B cell (primary cell): ENCODE results near the gene MT1M. TPM values are rescaled to one million over a fixed set of nuclear protein-coding genes. Genes with fewer than 3 reads are reported as not detected.

Source experiments
- ATAC-seq: fragments of 200-7000 bp; cut with Tn5 transposase; one replicate; pipeline ENCODE4 v1.10.0; 2021; ENCODE audit warnings: low read depth, mild to moderate bottlenecking, moderate number of reproducible peaks, moderate library complexity
- CTCF ChIA-PET: fragments of 350-600 bp; sonication (Branson Sonifier 250); formaldehyde crosslinking; loops from one replicate; lab custom pipeline; 2021; ENCODE audit warnings: antibody characterized with exemption, inconsistent platforms; lab: Charles Lee
- POLR2A ChIA-PET: fragments of 350-600 bp; sonication (Branson Sonifier 250); formaldehyde crosslinking; loops from one replicate; lab custom pipeline; 2021; ENCODE audit warnings: antibody characterized with exemption; lab: Charles Lee
- DNase-seq: peaks from one replicate; pipeline ENCODE4 v3.0.0; 2013
- H2AFZ ChIP-seq: 2 replicates; pipeline ENCODE4 v1.6.1; 2012; ENCODE audit warnings: mild to moderate bottlenecking, low read depth, low read length; ENCODE audit not compliant: insufficient read depth, poor library complexity, severe bottlenecking
- H3K27ac ChIP-seq, 2 donors: 1 replicate in 1 of 2; 2 replicates in 1 of 2; pipeline ENCODE4 v1.5.1; 2012 to 2013; ENCODE audit warnings: low read length in 2 of 2, mild to moderate bottlenecking in 2 of 2, moderate library complexity in 1 of 2
- H3K27me3 ChIP-seq, 4 experiments: fragments of 200-600 bp in 1 of 4; sonication (generic) in 1 of 4; replicated peaks in 1 of 4; 1 replicate in 2 of 4; 2 replicates in 2 of 4; pipeline versions ENCODE4 v1.6.1 to v1.7.0; 2013 to 2016; ENCODE audit warnings: low read length in 3 of 4, mild to moderate bottlenecking in 2 of 4, mixed read lengths in 1 of 4, moderate library complexity in 1 of 4; ENCODE audit not compliant: insufficient read depth in 4 of 4, control insufficient read depth in 3 of 4; ENCODE audit errors: control extremely low read depth in 1 of 4
- H3K36me3 ChIP-seq, 2 experiments: replicated peaks in 1 of 2; 1 replicate in 1 of 2; 2 replicates in 1 of 2; pipeline versions ENCODE4 v1.6.1 to v1.7.1; 2013; ENCODE audit warnings: low read length in 1 of 2; ENCODE audit not compliant: insufficient read depth in 2 of 2, control insufficient read depth in 1 of 2; ENCODE audit errors: control extremely low read depth in 1 of 2, extremely low read depth in 1 of 2
- H3K4me1 ChIP-seq, 2 donors: fragments of 200-600 bp in 1 of 2; sonication (generic) in 1 of 2; 1 replicate in 1 of 2; 2 replicates in 1 of 2; pipeline versions ENCODE4 v1.5.1 to v1.6.1; 2013 to 2017; ENCODE audit warnings: low read length in 2 of 2; ENCODE audit not compliant: control insufficient read depth in 2 of 2, insufficient read depth in 2 of 2
- H3K4me2 ChIP-seq: replicated peaks from 2 replicates; pipeline ENCODE3; 2012; ENCODE audit warnings: mild to moderate bottlenecking, low read depth, low read length; ENCODE audit not compliant: poor library complexity, severe bottlenecking
- H3K4me3 ChIP-seq, 5 experiments: fragments of 200-600 bp in 1 of 5; sonication (generic) in 1 of 5; 1 replicate in 3 of 5; 2 replicates in 2 of 5; pipeline versions ENCODE4 v1.5.1 to v1.7.0; 2011 to 2016; ENCODE audit warnings: low read length in 4 of 5, mild to moderate bottlenecking in 4 of 5, low read depth in 2 of 5, control low read depth in 1 of 5, moderate library complexity in 1 of 5; ENCODE audit not compliant: insufficient read depth in 1 of 5; ENCODE audit errors: control extremely low read depth in 1 of 5, extremely low read depth in 1 of 5
- H3K79me2 ChIP-seq: fragments of 200-600 bp; sonication (generic); one replicate; pipeline ENCODE4 v1.6.0; 2016; ENCODE audit warnings: low read length; ENCODE audit not compliant: control insufficient read depth, insufficient read depth
- H3K9ac ChIP-seq: fragments of 200-600 bp; sonication (generic); 2 replicates; pipeline ENCODE4 v1.6.1; 2017; ENCODE audit warnings: mild to moderate bottlenecking, low read length, moderate library complexity
- H3K9me3 ChIP-seq, 3 donors: one replicate each; pipeline versions ENCODE4 v1.6.1 to v1.7.1; 2013; ENCODE audit warnings: low read length in 2 of 3; ENCODE audit not compliant: control insufficient read depth in 2 of 3, insufficient read depth in 1 of 3; ENCODE audit errors: control extremely low read depth in 1 of 3
- H4K20me1 ChIP-seq: 2 replicates; pipeline ENCODE4 v1.6.0; 2012; ENCODE audit warnings: mild to moderate bottlenecking, low read length; ENCODE audit not compliant: insufficient read depth, control insufficient read depth, poor library complexity, severe bottlenecking
- H3K27ac Mint-ChIP-seq: one replicate; pipeline ENCODE4 v1.8.0; 2021; ENCODE audit warnings: mixed read lengths
- H3K27me3 Mint-ChIP-seq: one replicate; pipeline ENCODE4 v1.8.0; 2021; ENCODE audit warnings: mixed read lengths
- H3K4me1 Mint-ChIP-seq: one replicate; pipeline ENCODE4 v1.8.0; 2021; ENCODE audit warnings: mixed read lengths
- H3K4me3 Mint-ChIP-seq: one replicate; pipeline ENCODE4 v1.8.0; 2021; ENCODE audit warnings: mixed read lengths
- H3K9me3 Mint-ChIP-seq: one replicate; pipeline ENCODE4 v1.8.0; 2022; ENCODE audit warnings: mixed read lengths; ENCODE audit not compliant: insufficient read depth
- CTCF ChIP-seq: fragments of 200-600 bp; IDR thresholded peaks from one replicate; pipeline ENCODE4 v1.8.0; 2022; ENCODE audit warnings: antibody characterized with exemption, mild to moderate bottlenecking
- EZH2 ChIP-seq: IDR thresholded peaks from 2 replicates; pipeline ENCODE4 v1.6.1; 2012; ENCODE audit warnings: borderline replicate concordance, low read depth, mild to moderate bottlenecking, moderate library complexity, low read length; ENCODE audit not compliant: insufficient read depth, poor library complexity, severe bottlenecking
- WGBS: methylation state at CpG from one replicate; pipeline ENCODE4 v1.1.5; 2013; ENCODE audit warnings: missing lambda C conversion rate; ENCODE audit not compliant: insufficient coverage; 5-methylcytosine and 5-hydroxymethylcytosine counted together
- intact Hi-C: fragments of 100-400 bp; cut with micrococcal nuclease; formaldehyde crosslinking; loops from one replicate; pipeline ENCODE4 v1.10.0; 2022
- polyA plus RNA-seq: library from polyadenylated mRNA; depleted of rRNA; stranded (reverse); fragments of >200 nt; gene quantifications from 2 replicates; pipeline ENCODE4 v1.2.3, GENCODE V29; 2012
- total RNA-seq, 2 donors: library from RNA; stranded (reverse); fragments of 120-200 nt in 1 of 2; gene quantifications; 1 replicate in 1 of 2; 2 replicates in 1 of 2; pipeline versions ENCODE4 v1.2.3 to v1.2.4, GENCODE V29; 2013 to 2022

The MT1M gene
- total and polyA plus RNA-seq, 2 donors (not counting 1 experiment from before 2014, with no cell fraction given): not detected

DNA sequence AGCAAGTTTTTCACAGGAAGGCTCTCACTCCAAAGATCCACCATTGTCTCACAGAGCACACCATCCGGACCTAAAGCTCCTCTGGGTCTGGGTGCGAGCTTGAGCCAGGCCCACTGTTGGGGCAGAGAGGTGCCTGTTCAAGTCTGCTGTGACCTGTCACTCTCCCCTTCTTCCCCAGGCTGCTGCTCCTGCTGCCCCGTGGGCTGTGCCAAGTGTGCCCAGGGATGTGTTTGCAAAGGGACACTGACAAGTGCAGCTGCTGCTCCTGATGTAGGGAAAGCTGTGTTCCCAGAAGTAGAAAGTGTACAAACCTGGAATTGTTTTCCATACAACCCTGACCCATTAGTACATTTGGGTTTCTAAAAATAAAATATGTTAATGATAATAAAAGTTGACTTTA lies 45.0 kb downstream of the MT1M start:
- Mint-ChIP-seq H3K9me3 (no peaks in the 10 kb centered on the region), H3K4me1 (peaks cover 17% of the 10 kb centered on the region), H3K4me3 (no peak overlapping the region), H3K27me3 (peaks cover 38% of the 10 kb centered on the region), H3K27ac (no peak overlapping the region)
- H3K27ac ChIP-seq: no peak overlapping the region
- H3K9me3 ChIP-seq: no peaks in the 10 kb centered on the region
- ATAC-seq (no peak), DNase-seq (no peak)
- H3K4me1 ChIP-seq: peaks cover 17 to 18% of the 10 kb centered on the region in 2 donors
- H3K79me2 ChIP-seq: no peaks in the 10 kb centered on the region
- no peak overlapping the region for H3K4me2 ChIP-seq
- H2AFZ ChIP-seq: no peak overlapping the region
- ChIA-PET CTCF (no interaction called here), POLR2A (interaction anchor here (0.6 kb wide), 1 partner anchor 13 kb away, joined by 3 read pairs; no protein-coding TSS in a partner anchor)
- no peak overlapping the region for H3K9ac ChIP-seq
- intact Hi-C loops: no loop called here
- peaks cover 0 to 34% (median 14%) of the 10 kb centered on the region in 4 experiments for H3K27me3 ChIP-seq
- no peak overlapping the region for H3K4me3 ChIP-seq
- H3K36me3 ChIP-seq: no peaks in the 10 kb centered on the region
- no peaks in the 10 kb centered on the region for H4K20me1 ChIP-seq
- TF ChIP-seq EZH2 (no peak), CTCF (no peak)
- WGBS: 100% methylated on average over 2 of the region's 3 CpGs

GRCh38 chr16:56679078-56679730 lies 46.7 kb downstream of the MT1M start:
- Mint-ChIP-seq H3K27ac (no peak overlapping the region), H3K4me1 (peaks cover 28% of the 10 kb centered on the region), H3K9me3 (no peaks in the 10 kb centered on the region), H3K27me3 (peaks cover 23% of the 10 kb centered on the region), H3K4me3 (no peak overlapping the region)
- no peaks in the 10 kb centered on the region for H4K20me1 ChIP-seq
- no peak overlapping the region for H3K4me3 ChIP-seq
- no peak overlapping the region for H3K27ac ChIP-seq
- no peak for DNase-seq
- peaks cover 24 to 25% of the 10 kb centered on the region in 2 donors for H3K4me1 ChIP-seq
- no peak overlapping the region for H3K9ac ChIP-seq
- no peaks in the 10 kb centered on the region for H3K79me2 ChIP-seq
- TF ChIP-seq EZH2 (no peak), CTCF (no peak)
- ChIA-PET CTCF (no interaction called here), POLR2A (no interaction called here)
- peaks cover 0 to 33% (median 12%) of the 10 kb centered on the region in 4 experiments for H3K27me3 ChIP-seq
- WGBS: 92% methylated on average over 1 of the region's 3 CpGs
- intact Hi-C loops: no loop called here
- H3K36me3 ChIP-seq: no peaks in the 10 kb centered on the region
- ATAC-seq: no peak
- no peak overlapping the region for H3K4me2 ChIP-seq
- no peaks in the 10 kb centered on the region for H3K9me3 ChIP-seq
- no peak overlapping the region for H2AFZ ChIP-seq
